Neural cell (in vitro differentiated cells): Measurements from ENCODE around the gene CD300LF. TPM values are rescaled to one million over a fixed set of nuclear protein-coding genes. Genes with fewer than 3 reads are reported as not detected.

ENCODE experiments used
- H2AFZ ChIP-seq: fragments of 200-600, 300-800 bp; sonication (generic), shearing (Covaris generic); 2 replicates; pipeline ENCODE4 v1.6.0; 2014; ENCODE audit warnings: low read depth, mild to moderate bottlenecking, antibody characterized with exemption, low read length, moderate library complexity
- H3F3A ChIP-seq: fragments of 200-600 bp; shearing (Covaris generic); 2 replicates; pipeline ENCODE4 v1.6.1; 2016; ENCODE audit warnings: mild to moderate bottlenecking, moderate library complexity, mixed read lengths, antibody characterized with exemption, low read length; ENCODE audit not compliant: insufficient read depth, poor library complexity, severe bottlenecking
- H3K27ac ChIP-seq: fragments of 200-600, 300-800 bp; sonication (generic), shearing (Covaris generic); 2 replicates; pipeline ENCODE4 v1.5.1; 2014; ENCODE audit warnings: mild to moderate bottlenecking, low read length, moderate library complexity
- H3K27me3 ChIP-seq: fragments of 300-800, 200-600 bp; sonication (generic), shearing (Covaris generic); 2 replicates; pipeline ENCODE4 v1.6.0; 2014; ENCODE audit warnings: mild to moderate bottlenecking, low read depth, low read length, moderate library complexity; ENCODE audit not compliant: insufficient read depth
- H3K36me3 ChIP-seq: fragments of 300-800, 200-600 bp; sonication (generic), shearing (Covaris generic); 2 replicates; pipeline ENCODE4 v1.5.1; 2014; ENCODE audit warnings: mild to moderate bottlenecking, antibody characterized with exemption, low read length, moderate library complexity; ENCODE audit not compliant: insufficient read depth
- H3K4me2 ChIP-seq: fragments of 300-800, 200-600 bp; sonication (generic), shearing (Covaris generic); 2 replicates; pipeline ENCODE4 v1.6.0; 2014; ENCODE audit warnings: mild to moderate bottlenecking, low read length
- H3K4me3 ChIP-seq: fragments of 300-800, 200-600 bp; sonication (generic), shearing (Covaris generic); 2 replicates; pipeline ENCODE4 v1.5.1; 2014; ENCODE audit warnings: mild to moderate bottlenecking, low read length, moderate library complexity
- H3K79me2 ChIP-seq: fragments of 200-600 bp; shearing (Covaris generic); replicated peaks from 2 replicates; pipeline ENCODE4 v1.6.0; 2014; ENCODE audit warnings: mild to moderate bottlenecking, low read length, moderate library complexity; ENCODE audit not compliant: insufficient read depth
- H3K9ac ChIP-seq: fragments of 300-800, 200-600 bp; sonication (generic), shearing (Covaris generic); 2 replicates; pipeline ENCODE4 v1.6.1; 2016; ENCODE audit warnings: mild to moderate bottlenecking, low read length, mixed read lengths
- H3K9me2 ChIP-seq: fragments of 200-600 bp; shearing (Covaris generic); 2 replicates; pipeline ENCODE4 v1.6.1; 2016; ENCODE audit warnings: mild to moderate bottlenecking, low read length, mixed read lengths; ENCODE audit not compliant: insufficient read depth
- H3K9me3 ChIP-seq: fragments of 200-600, 300-800 bp; sonication (generic), shearing (Covaris generic); 2 replicates; pipeline ENCODE4 v1.6.1; 2016; ENCODE audit warnings: mild to moderate bottlenecking, mixed run types, low read length, moderate library complexity, mixed read lengths
- H4K20me1 ChIP-seq: fragments of 200-600 bp; shearing (Covaris generic); 2 replicates; pipeline ENCODE4 v1.6.1; 2016; ENCODE audit warnings: mild to moderate bottlenecking, mixed run types; ENCODE audit not compliant: insufficient read depth
- EP300 ChIP-seq: fragments of 450-650 bp; conservative IDR thresholded peaks from 2 replicates; pipeline ENCODE4 v1.6.1; 2014; ENCODE audit warnings: antibody characterized with exemption, mild to moderate bottlenecking, moderate library complexity; ENCODE audit not compliant: poor library complexity, severe bottlenecking
- EZH2 ChIP-seq: fragments of 200-600, 300-800 bp; shearing (Covaris generic), sonication (generic); IDR thresholded peaks from 2 replicates; pipeline ENCODE4 v1.6.1; 2014; ENCODE audit warnings: antibody characterized with exemption, low read length, borderline replicate concordance, mild to moderate bottlenecking; ENCODE audit not compliant: insufficient read depth, poor library complexity, severe bottlenecking
- MXI1 ChIP-seq: fragments of 450-650 bp; conservative IDR thresholded peaks from 2 replicates; pipeline ENCODE4 v1.6.1; 2014; ENCODE audit warnings: antibody characterized with exemption, mild to moderate bottlenecking; ENCODE audit not compliant: poor library complexity, severe bottlenecking
- POLR2AphosphoS5 ChIP-seq: IDR thresholded peaks from 2 replicates; pipeline ENCODE4 v1.6.1; 2012
- RAD21 ChIP-seq: fragments of 450-650 bp; conservative IDR thresholded peaks from 2 replicates; pipeline ENCODE4 v1.6.1; 2014; ENCODE audit warnings: antibody characterized with exemption, mild to moderate bottlenecking, moderate library complexity
- SMC3 ChIP-seq: fragments of 450-650 bp; conservative IDR thresholded peaks from 2 replicates; pipeline ENCODE4 v1.6.1; 2014; ENCODE audit warnings: antibody characterized with exemption, mild to moderate bottlenecking, moderate library complexity; ENCODE audit not compliant: poor library complexity
- TAF1 ChIP-seq: IDR thresholded peaks from 2 replicates; pipeline ENCODE4 v1.6.1; 2012; ENCODE audit warnings: low read depth
- polyA plus RNA-seq: library from polyadenylated mRNA; depleted of rRNA; stranded (reverse); fragments of >200 nt; gene quantifications from 2 replicates; pipeline ENCODE4 v1.2.3, GENCODE V29; 2014
- TF ChIP-seq, protein P1 (sequence below): fragments of 450-650 bp; IDR thresholded peaks from 2 replicates; pipeline ENCODE4 v1.5.1; 2014; ENCODE audit warnings: antibody characterized with exemption, mild to moderate bottlenecking, moderate library complexity; ENCODE audit not compliant: poor library complexity, severe bottlenecking
- TF ChIP-seq, protein P2 (sequence below): IDR thresholded peaks from 2 replicates; pipeline ENCODE4 v1.6.1; 2012; ENCODE audit warnings: borderline replicate concordance

CD300LF gene
- polyA plus RNA-seq, 1 donor from 2014 or later, result not detected

DNA sequence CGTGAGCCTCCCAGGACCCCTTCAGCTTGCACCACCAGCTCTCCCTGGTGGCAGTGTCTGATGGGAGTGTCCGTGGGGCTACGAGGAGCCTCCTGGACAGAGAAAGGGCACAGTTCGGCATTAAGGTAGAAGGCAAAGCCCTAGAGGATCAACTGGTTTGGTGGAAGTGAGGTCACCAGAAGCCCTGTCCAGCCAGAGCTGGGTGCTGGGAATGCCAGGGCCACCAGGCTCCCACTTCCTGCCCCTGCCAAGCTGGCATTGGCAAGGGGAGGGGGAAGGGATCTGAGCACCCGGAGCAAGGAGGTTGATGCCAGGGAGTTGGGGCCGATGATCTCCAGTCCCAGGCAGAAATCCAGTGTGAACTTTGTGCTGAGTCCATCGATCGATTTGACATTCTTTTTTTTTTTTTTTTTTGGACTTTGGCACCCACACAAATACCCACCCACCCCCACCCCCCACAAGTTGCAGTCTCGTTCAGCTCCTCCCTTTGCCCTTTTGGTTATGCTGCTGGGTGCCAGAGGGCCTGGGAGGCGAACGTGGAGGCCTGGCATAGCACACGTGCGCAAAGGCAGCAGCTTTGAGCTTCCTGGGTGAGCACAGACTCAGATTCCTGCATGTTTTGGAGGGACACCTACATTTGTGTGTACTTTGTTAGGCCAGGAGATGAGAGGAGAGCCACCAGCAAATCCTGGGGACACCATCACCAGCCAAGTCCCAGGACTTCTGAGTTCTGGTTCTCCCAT is 37.8 kb upstream of the CD300LF start:
- H3K36me3 ChIP-seq, result no peaks in the 10 kb centered on the region
- no peak overlapping the region for H3K9ac ChIP-seq
- TF ChIP-seq RAD21 (no peak), POLR2AphosphoS5 (no peak), MXI1 (no peak), TAF1 (no peak), SMC3 (no peak), EP300 (no peak), EZH2 (no peak)
- TF ChIP-seq, protein P1, sequence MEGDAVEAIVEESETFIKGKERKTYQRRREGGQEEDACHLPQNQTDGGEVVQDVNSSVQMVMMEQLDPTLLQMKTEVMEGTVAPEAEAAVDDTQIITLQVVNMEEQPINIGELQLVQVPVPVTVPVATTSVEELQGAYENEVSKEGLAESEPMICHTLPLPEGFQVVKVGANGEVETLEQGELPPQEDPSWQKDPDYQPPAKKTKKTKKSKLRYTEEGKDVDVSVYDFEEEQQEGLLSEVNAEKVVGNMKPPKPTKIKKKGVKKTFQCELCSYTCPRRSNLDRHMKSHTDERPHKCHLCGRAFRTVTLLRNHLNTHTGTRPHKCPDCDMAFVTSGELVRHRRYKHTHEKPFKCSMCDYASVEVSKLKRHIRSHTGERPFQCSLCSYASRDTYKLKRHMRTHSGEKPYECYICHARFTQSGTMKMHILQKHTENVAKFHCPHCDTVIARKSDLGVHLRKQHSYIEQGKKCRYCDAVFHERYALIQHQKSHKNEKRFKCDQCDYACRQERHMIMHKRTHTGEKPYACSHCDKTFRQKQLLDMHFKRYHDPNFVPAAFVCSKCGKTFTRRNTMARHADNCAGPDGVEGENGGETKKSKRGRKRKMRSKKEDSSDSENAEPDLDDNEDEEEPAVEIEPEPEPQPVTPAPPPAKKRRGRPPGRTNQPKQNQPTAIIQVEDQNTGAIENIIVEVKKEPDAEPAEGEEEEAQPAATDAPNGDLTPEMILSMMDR, result no peak
- TF ChIP-seq, protein P2, sequence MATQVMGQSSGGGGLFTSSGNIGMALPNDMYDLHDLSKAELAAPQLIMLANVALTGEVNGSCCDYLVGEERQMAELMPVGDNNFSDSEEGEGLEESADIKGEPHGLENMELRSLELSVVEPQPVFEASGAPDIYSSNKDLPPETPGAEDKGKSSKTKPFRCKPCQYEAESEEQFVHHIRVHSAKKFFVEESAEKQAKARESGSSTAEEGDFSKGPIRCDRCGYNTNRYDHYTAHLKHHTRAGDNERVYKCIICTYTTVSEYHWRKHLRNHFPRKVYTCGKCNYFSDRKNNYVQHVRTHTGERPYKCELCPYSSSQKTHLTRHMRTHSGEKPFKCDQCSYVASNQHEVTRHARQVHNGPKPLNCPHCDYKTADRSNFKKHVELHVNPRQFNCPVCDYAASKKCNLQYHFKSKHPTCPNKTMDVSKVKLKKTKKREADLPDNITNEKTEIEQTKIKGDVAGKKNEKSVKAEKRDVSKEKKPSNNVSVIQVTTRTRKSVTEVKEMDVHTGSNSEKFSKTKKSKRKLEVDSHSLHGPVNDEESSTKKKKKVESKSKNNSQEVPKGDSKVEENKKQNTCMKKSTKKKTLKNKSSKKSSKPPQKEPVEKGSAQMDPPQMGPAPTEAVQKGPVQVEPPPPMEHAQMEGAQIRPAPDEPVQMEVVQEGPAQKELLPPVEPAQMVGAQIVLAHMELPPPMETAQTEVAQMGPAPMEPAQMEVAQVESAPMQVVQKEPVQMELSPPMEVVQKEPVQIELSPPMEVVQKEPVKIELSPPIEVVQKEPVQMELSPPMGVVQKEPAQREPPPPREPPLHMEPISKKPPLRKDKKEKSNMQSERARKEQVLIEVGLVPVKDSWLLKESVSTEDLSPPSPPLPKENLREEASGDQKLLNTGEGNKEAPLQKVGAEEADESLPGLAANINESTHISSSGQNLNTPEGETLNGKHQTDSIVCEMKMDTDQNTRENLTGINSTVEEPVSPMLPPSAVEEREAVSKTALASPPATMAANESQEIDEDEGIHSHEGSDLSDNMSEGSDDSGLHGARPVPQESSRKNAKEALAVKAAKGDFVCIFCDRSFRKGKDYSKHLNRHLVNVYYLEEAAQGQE, result no peak
- H3K27ac ChIP-seq, result no peak overlapping the region
- no peaks in the 10 kb centered on the region for H3K9me3 ChIP-seq
- H3K79me2 ChIP-seq, result no peaks in the 10 kb centered on the region
- peaks cover 25% of the 10 kb centered on the region for H3K27me3 ChIP-seq
- H3F3A ChIP-seq, result no peaks in the 10 kb centered on the region
- H2AFZ ChIP-seq, result no peak overlapping the region
- no peak overlapping the region for H3K4me2 ChIP-seq
- no peak overlapping the region for H3K4me3 ChIP-seq
- H4K20me1 ChIP-seq, result no peaks in the 10 kb centered on the region
- no peaks in the 10 kb centered on the region for H3K9me2 ChIP-seq

DNA sequence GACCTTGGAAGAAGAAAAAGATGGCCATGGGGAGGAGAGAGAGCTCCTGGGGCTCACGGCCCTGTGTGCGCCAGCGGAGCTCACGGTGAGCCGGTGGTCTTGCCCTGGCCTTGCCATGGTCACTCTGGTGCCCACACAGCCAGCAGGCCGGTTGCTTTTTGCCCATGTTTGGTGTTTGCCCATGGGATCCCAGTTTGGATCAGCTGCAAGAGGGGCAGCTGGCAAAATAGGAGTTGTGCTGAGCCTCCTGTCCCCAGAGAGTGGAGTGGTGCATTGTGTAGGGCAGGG is 37.3 kb upstream of the CD300LF start:
- TF ChIP-seq RAD21 (no peak), EZH2 (no peak), SMC3 (no peak), MXI1 (no peak)
- TF ChIP-seq, protein P1, result no peak
- TF ChIP-seq, protein P2, result no peak
- H3K27me3 ChIP-seq, result peaks cover 25% of the 10 kb centered on the region
- H4K20me1 ChIP-seq, result no peaks in the 10 kb centered on the region
- H3K9me2 ChIP-seq, result no peaks in the 10 kb centered on the region
- H3K4me2 ChIP-seq, result no peak overlapping the region
- no peak overlapping the region for H3K9ac ChIP-seq
- no peaks in the 10 kb centered on the region for H3K79me2 ChIP-seq
- no peaks in the 10 kb centered on the region for H3F3A ChIP-seq
- no peaks in the 10 kb centered on the region for H3K9me3 ChIP-seq
- H3K36me3 ChIP-seq, result no peaks in the 10 kb centered on the region
- H3K4me3 ChIP-seq, result no peak overlapping the region
- H2AFZ ChIP-seq, result no peak overlapping the region
- no peak overlapping the region for H3K27ac ChIP-seq
